ENCODE data around the gene PCSK6. TPM values are rescaled to one million over a fixed set of nuclear protein-coding genes. Genes with fewer than 3 reads are reported as not detected.

Gene PCSK6
- polyA plus RNA-seq, 1 donor from 2014 or later: 1.1 TPM

GRCh38 chr15:101386006-101386405, 103.5 kb downstream of the PCSK6 start:
- no peak overlapping the region for H3K9ac ChIP-seq (ENCODE audit: low read length)
- H3K4me2 ChIP-seq (ENCODE audit: low read length): no peak overlapping the region
- no peak overlapping the region for H2AFZ ChIP-seq (ENCODE audit: low read depth, low read length)
- H3K27ac ChIP-seq (ENCODE audit: low read length): no peak overlapping the region
- TF ChIP-seq RAD21 (conservative IDR thresholded peaks at IDR 0.05) (no peak), SMC3 (conservative IDR thresholded peaks at IDR 0.05; ENCODE audit: poor library complexity) (no peak), CTCF (IDR thresholded peaks at IDR 0.05; ENCODE audit: poor library complexity, severe bottlenecking) (no peak)
- H3K9me2 ChIP-seq (ENCODE audit: insufficient read depth, low read length): no peaks in the 10 kb centered on the region
- H3K9me3 ChIP-seq (ENCODE audit: low read length): no peaks in the 10 kb centered on the region
- H4K20me1 ChIP-seq (ENCODE audit: insufficient read depth): no peaks in the 10 kb centered on the region
- no peaks in the 10 kb centered on the region for H3K27me3 ChIP-seq (ENCODE audit: insufficient read depth, low read depth, low read length)
- H3F3A ChIP-seq (ENCODE audit: insufficient read depth, low read length, poor library complexity, severe bottlenecking): no peaks in the 10 kb centered on the region
- H3K36me3 ChIP-seq (ENCODE audit: insufficient read depth, low read length): no peaks in the 10 kb centered on the region
- H3K4me3 ChIP-seq (ENCODE audit: low read length): no peak overlapping the region
- no peaks in the 10 kb centered on the region for H3K79me2 ChIP-seq (replicated peaks; ENCODE audit: insufficient read depth, low read length)

GRCh38 chr15:101384276-101384675, 105.2 kb downstream of the PCSK6 start:
- Histone ChIP-seq H3K9me2 (ENCODE audit: insufficient read depth, low read length) (no peaks in the 10 kb centered on the region), H2AFZ (ENCODE audit: low read depth, low read length) (no peak overlapping the region), H3K9ac (ENCODE audit: low read length) (no peak overlapping the region), H3K27me3 (ENCODE audit: insufficient read depth, low read depth, low read length) (no peaks in the 10 kb centered on the region), H3K4me2 (ENCODE audit: low read length) (no peak overlapping the region), H3F3A (ENCODE audit: insufficient read depth, low read length, poor library complexity, severe bottlenecking) (no peaks in the 10 kb centered on the region), H3K9me3 (ENCODE audit: low read length) (no peaks in the 10 kb centered on the region), H3K4me3 (ENCODE audit: low read length) (no peak overlapping the region), H3K27ac (ENCODE audit: low read length) (no peak overlapping the region), H3K79me2 (replicated peaks; ENCODE audit: insufficient read depth, low read length) (no peaks in the 10 kb centered on the region), H4K20me1 (ENCODE audit: insufficient read depth) (no peaks in the 10 kb centered on the region), H3K36me3 (ENCODE audit: insufficient read depth, low read length) (no peaks in the 10 kb centered on the region)
- TF ChIP-seq EZH2 (IDR thresholded peaks at IDR 0.05; ENCODE audit: borderline replicate concordance, insufficient read depth, low read length, poor library complexity, severe bottlenecking) (no peak), CTCF (IDR thresholded peaks at IDR 0.05; ENCODE audit: poor library complexity, severe bottlenecking) (no peak), RAD21 (conservative IDR thresholded peaks at IDR 0.05) (no peak), POLR2AphosphoS5 (IDR thresholded peaks at IDR 0.05) (no peak), EP300 (conservative IDR thresholded peaks at IDR 0.05; ENCODE audit: poor library complexity, severe bottlenecking) (no peak), REST (IDR thresholded peaks at IDR 0.05; ENCODE audit: borderline replicate concordance) (no peak), TAF1 (IDR thresholded peaks at IDR 0.05; ENCODE audit: low read depth) (no peak), MXI1 (conservative IDR thresholded peaks at IDR 0.05; ENCODE audit: poor library complexity, severe bottlenecking) (no peak), SMC3 (conservative IDR thresholded peaks at IDR 0.05; ENCODE audit: poor library complexity) (no peak)

Measured in neural cell (in vitro differentiated cells).